Endothelial cell (in vitro differentiated cells): ENCODE measurements around the gene COG7. TPM values are rescaled to one million over a fixed set of nuclear protein-coding genes. Genes with fewer than 3 reads are reported as not detected.
"Not testable (repeated sequence)": the region's sequence is repeated elsewhere in the genome, so short reads cannot be mapped to it uniquely, and the experiment has no call there.

Experiments used
- DNase-seq: peaks from one replicate; pipeline ENCODE4 v3.0.0; 2021; ENCODE audit warnings: low spot score
- H3K27ac Mint-ChIP-seq: one replicate; pipeline ENCODE4 v1.8.0; 2021; ENCODE audit warnings: mixed read lengths, inconsistent platforms; ENCODE audit not compliant: unreplicated experiment
- H3K27me3 Mint-ChIP-seq: one replicate; pipeline ENCODE4 v1.8.0; 2021; ENCODE audit warnings: mild to moderate bottlenecking, moderate library complexity, mixed read lengths, inconsistent platforms; ENCODE audit not compliant: unreplicated experiment
- H3K36me3 Mint-ChIP-seq: one replicate; pipeline ENCODE4 v1.8.0; 2021; ENCODE audit warnings: mild to moderate bottlenecking, low read depth, mixed read lengths, inconsistent platforms; ENCODE audit not compliant: unreplicated experiment
- H3K4me1 Mint-ChIP-seq: one replicate; pipeline ENCODE4 v1.8.0; 2021; ENCODE audit warnings: mild to moderate bottlenecking, mixed read lengths, inconsistent platforms; ENCODE audit not compliant: unreplicated experiment
- H3K4me3 Mint-ChIP-seq: one replicate; pipeline ENCODE4 v1.8.0; 2021; ENCODE audit warnings: mild to moderate bottlenecking, mixed read lengths, inconsistent platforms; ENCODE audit not compliant: unreplicated experiment
- H3K9me3 Mint-ChIP-seq: one replicate; pipeline ENCODE4 v1.8.0; 2021; ENCODE audit warnings: mixed read lengths, inconsistent platforms; ENCODE audit not compliant: unreplicated experiment
- CTCF ChIP-seq: fragments of 200-600 bp; sonication (generic); IDR thresholded peaks from one replicate; pipeline ENCODE4 v1.5.0; 2021; ENCODE audit warnings: antibody characterized with exemption; ENCODE audit not compliant: unreplicated experiment
- total RNA-seq: library from RNA; stranded (reverse); fragmentation: NEBNext Ultra II Directional; extraction: Animal tissue kit (Norgen Biotek cat#: 25700); gene quantifications from one replicate; pipeline ENCODE4 v1.2.1, GENCODE V29; 2021; ENCODE audit not compliant: unreplicated experiment

COG7 gene
- total RNA-seq, 1 donor from 2014 or later, result 10.1 TPM

GRCh38 chr16:23385441-23385840, 67.5 kb downstream of the COG7 start:
- Mint-ChIP-seq H3K9me3 (no peaks in the 10 kb centered on the region), H3K36me3 (peaks cover 3% of the 10 kb centered on the region), H3K4me1 (no peaks in the 10 kb centered on the region), H3K27me3 (peaks cover 2% of the 10 kb centered on the region), H3K27ac (no peak overlapping the region), H3K4me3 (no peak overlapping the region)
- no peak for TF ChIP-seq CTCF
- DNase-seq, result no peak

DNA sequence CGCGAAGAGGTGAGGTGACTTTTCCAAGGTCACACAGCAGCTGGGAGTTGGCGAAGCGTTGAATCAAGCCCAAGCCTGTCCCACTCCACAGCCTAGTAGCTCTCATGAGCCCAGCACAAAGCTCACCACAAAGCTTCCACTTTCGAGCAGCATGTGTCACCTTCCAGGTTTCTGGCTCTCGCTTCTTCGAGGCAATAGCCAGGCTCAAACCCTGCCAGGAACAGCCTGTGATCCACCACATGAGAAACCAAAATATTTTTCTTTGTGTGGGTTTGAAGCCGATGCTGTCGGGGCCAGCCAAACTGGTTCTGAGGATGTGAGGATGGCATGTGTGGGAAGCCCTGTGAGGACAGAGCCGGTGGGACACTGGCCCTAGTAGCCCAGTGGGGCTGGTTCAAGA, 68.1 kb downstream of the COG7 start:
- Mint-ChIP-seq H3K27ac (no peak overlapping the region), H3K27me3 (peaks cover 2% of the 10 kb centered on the region), H3K4me1 (no peaks in the 10 kb centered on the region), H3K4me3 (no peak overlapping the region), H3K36me3 (peaks cover 3% of the 10 kb centered on the region), H3K9me3 (no peaks in the 10 kb centered on the region)
- TF ChIP-seq CTCF, result no peak
- no peak for DNase-seq

DNA sequence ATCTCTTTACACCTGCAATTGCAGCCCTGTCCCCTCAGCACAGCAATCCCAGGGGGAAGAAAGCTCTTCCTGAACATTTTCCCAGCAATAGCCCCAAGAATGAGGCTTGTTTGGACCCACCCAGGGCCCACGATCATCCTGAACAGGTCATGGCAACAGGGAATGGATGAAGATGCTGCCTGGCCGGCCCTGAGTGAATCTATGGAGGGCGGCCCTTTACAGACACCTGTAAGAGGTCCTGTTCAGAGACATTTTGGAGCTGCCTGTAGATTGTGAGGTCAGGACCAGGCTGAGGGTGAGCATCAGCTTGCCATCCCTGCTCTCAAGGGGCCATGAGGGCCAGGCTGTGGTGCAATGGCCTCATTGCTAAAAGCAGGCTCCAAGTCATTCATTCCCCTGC, 69.1 kb downstream of the COG7 start:
- Mint-ChIP-seq H3K4me1 (no peaks in the 10 kb centered on the region), H3K36me3 (peaks cover 2% of the 10 kb centered on the region), H3K9me3 (no peaks in the 10 kb centered on the region), H3K4me3 (no peak overlapping the region), H3K27me3 (peaks cover 8% of the 10 kb centered on the region), H3K27ac (no peak overlapping the region)
- no peak for TF ChIP-seq CTCF
- DNase-seq, result no peak

DNA sequence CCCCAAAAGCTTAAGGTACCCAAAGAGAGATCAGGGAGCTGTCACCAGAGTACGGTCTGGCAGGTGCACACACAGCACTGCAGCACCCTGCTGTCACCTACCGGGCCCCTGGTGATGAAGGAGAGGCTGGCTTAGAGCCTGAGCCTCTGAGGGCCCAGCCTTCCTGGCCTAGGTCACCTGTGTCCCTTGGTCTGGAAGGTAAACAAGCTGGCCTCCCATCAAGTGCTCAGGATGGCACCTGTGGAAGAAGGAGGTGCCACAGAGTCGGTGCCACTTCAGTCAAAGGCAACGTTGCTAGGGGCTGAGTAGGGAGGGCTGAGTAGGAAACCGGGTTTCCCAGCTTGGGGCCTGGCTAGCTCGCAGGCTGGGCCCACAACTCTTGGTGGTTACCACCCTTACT, 70.7 kb downstream of the COG7 start:
- no peak overlapping the region for H3K4me3 Mint-ChIP-seq
- no peaks in the 10 kb centered on the region for H3K9me3 Mint-ChIP-seq
- no peaks in the 10 kb centered on the region for H3K36me3 Mint-ChIP-seq
- H3K4me1 Mint-ChIP-seq, result no peaks in the 10 kb centered on the region
- H3K27me3 Mint-ChIP-seq, result peaks cover 13% of the 10 kb centered on the region
- no peak for DNase-seq
- no peak overlapping the region for H3K27ac Mint-ChIP-seq
- TF ChIP-seq CTCF, result no peak

DNA sequence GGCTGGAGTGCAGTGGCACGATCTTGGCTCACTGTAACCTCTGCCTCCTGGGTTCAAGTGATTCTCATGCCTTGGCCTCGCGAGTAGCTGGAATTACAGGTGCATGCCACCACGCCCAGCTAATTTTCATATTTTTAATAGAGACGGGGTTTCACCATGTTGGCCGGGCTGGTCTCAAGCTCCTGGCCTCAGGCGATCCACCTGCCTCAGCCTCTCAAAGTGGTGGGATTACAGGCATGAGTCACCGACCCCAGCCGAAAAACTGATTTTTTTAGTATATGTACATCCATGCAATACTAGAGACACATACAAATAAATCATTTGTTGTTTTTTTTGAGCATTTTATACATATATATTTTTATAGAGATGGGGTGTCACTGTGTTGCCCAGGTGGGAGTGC, 71.3 kb downstream of the COG7 start:
- not testable (repeated sequence) for DNase-seq, H3K4me1 Mint-ChIP-seq, H3K27ac Mint-ChIP-seq, H3K9me3 Mint-ChIP-seq, H3K4me3 Mint-ChIP-seq, H3K36me3 Mint-ChIP-seq
- H3K27me3 Mint-ChIP-seq, result peaks cover 13% of the 10 kb centered on the region

DNA sequence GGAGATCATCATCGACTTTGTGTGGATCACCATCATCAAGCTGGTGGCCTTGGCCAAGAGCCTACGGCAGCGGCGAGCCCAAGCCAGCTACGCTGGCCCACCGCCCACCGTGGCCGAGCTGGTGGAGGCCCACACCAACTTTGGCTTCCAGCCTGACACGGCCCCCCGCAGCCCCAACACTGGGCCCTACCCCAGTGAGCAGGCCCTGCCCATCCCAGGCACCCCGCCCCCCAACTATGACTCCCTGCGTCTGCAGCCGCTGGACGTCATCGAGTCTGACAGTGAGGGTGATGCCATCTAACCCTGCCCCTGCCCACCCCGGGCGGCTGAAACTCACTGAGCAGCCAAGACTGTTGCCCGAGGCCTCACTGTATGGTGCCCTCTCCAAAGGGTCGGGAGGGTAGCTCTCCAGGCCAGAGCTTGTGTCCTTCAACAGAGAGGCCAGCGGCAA, 72.5 kb downstream of the COG7 start:
- H3K4me1 Mint-ChIP-seq, result no peaks in the 10 kb centered on the region
- H3K36me3 Mint-ChIP-seq, result no peaks in the 10 kb centered on the region
- peaks cover 13% of the 10 kb centered on the region for H3K27me3 Mint-ChIP-seq
- no peak for TF ChIP-seq CTCF
- H3K4me3 Mint-ChIP-seq, result no peak overlapping the region
- DNase-seq, result no peak
- no peaks in the 10 kb centered on the region for H3K9me3 Mint-ChIP-seq
- H3K27ac Mint-ChIP-seq, result no peak overlapping the region
